Measurements from ENCODE around the gene NYNRIN. TPM values are rescaled to one million over a fixed set of nuclear protein-coding genes. Genes with fewer than 3 reads are reported as not detected.

Gene NYNRIN
- total and polyA plus RNA-seq, 12 donors: 3.6 to 9.0 (median 6.4) TPM

DNA sequence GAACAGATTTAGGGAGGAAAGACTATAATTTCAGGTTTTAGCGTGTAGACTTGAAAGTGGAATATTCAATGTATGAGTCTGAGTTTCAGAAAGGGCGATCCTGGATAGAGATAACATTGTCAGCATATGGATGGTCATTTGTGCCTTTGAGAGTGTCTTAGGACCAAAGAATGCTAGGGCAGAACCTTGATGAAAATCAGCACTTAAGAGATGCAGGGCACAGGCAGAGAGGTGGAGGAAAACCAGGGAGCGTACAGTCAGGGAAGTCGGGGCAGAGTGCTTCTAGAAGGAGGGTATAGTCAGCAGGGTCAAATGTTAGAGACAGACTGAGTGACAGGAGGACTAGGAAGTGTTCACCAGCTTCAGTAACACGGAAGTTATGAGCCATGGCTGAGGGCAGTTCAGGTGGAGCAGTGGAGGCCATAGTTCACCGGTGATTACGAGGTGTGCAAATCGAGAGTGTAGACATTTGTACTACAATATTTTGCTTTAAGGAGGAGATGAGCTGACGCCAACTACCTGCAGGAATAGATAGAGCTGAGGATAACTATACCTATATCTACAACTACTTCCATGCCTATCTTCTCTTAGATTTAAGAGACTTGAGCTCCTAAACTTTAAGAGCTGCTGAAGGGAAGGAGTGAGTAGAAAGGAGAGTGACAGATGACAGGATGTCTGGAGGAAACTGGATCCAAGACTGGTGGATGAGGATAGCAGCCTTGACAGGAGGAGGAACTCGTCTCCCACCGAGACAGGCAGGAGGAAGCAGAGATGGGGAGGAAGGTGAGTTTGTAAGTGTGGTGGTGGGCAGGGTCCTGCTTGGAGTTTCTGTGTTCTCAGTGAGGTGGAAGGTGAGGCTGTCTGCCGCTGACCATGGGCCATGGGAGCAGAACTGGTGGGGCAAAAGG, 24.1 kb downstream of the NYNRIN start:
- no peak for ATAC-seq
- no peak overlapping the region for H3K27ac ChIP-seq

DNA sequence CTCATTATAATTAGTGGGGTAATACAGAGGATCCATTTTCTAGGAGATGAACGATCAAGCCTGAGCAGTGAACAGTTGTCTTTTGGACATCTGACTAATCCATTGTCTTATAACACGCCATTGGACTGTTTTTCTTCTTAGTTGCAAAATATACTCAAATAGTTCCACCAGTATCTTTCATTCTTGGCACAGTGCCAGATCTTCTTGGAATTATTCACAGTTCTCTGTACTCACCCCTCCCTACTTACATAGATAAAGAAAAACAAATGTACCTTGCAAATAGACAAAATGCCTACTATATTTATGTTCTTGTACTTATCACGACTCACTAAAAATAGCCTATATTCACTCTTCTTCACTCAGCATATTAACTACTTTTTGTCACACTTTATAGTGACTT, 26.9 kb downstream of the NYNRIN start:
- no peak overlapping the region for H3K4me3 ChIP-seq
- 21 to 32% methylated on average over 3 of the region's 3 CpGs for WGBS, 2 donors
- no peak for ATAC-seq

More for the DNA sequence above, 24.1 kb downstream of the NYNRIN start:
- H3K27me3 ChIP-seq: peaks cover 0 to 9% (median 0%) of the 10 kb centered on the region in 7 donors
- H3K9me3 ChIP-seq: no peaks in the 10 kb centered on the region
- no peaks in the 10 kb centered on the region for H3K36me3 ChIP-seq
- no peak overlapping the region for H3K4me3 ChIP-seq
- intact Hi-C loops (cut with DNase I): no loop called here
- TF ChIP-seq, protein P1, sequence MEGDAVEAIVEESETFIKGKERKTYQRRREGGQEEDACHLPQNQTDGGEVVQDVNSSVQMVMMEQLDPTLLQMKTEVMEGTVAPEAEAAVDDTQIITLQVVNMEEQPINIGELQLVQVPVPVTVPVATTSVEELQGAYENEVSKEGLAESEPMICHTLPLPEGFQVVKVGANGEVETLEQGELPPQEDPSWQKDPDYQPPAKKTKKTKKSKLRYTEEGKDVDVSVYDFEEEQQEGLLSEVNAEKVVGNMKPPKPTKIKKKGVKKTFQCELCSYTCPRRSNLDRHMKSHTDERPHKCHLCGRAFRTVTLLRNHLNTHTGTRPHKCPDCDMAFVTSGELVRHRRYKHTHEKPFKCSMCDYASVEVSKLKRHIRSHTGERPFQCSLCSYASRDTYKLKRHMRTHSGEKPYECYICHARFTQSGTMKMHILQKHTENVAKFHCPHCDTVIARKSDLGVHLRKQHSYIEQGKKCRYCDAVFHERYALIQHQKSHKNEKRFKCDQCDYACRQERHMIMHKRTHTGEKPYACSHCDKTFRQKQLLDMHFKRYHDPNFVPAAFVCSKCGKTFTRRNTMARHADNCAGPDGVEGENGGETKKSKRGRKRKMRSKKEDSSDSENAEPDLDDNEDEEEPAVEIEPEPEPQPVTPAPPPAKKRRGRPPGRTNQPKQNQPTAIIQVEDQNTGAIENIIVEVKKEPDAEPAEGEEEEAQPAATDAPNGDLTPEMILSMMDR (IDR thresholded peaks at IDR 0.05): no peak
- 78 to 79% methylated on average over 12 of the region's 12 CpGs for WGBS, 2 donors
- DNase-seq: no peak
- H3K4me1 ChIP-seq: peaks cover 5 to 31% (median 21%) of the 10 kb centered on the region in 9 donors

DNA sequence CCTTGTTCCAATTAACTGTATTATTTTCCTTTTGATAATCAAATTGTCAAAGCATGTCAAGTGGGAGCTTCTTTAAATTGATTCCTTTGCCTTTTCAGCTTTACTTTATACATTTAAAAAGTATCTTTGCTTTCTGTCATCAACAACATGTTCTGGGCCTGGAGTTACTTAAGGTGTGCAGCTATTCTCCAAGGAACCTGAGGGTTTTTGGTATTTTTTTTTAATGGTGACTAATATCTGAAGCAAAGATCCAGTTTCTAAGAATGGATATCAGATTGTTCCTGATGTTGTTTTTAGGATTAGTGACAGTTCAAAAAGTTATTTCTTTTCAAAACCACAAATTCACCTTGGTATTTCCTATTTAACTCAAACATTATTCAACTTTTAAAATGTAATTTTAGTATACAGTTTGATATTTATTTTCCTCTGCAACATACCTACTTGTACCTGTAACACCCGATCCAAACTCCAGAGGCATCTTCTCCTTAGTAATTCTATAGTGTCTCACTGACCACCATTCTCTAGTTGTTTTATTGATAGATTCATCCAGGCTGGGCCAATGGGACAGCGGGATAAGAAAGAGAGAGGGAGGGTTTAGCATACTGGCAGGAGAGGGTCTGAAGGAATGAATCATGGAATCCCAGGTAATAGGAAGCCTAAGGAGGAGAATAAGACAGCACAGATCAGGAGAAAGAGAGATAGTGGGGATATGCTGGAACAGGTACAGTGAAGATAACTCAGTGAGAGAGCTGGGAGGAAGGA, 27.5 kb downstream of the NYNRIN start:
- ATAC-seq: no peak
- intact Hi-C loops (cut with DNase I): loop anchor here in 1 of 10 donors (5.0 kb wide), 1 partner anchor 94 kb away; no protein-coding TSS in a partner anchor
- no peak overlapping the region for H3K4me3 ChIP-seq
- TF ChIP-seq, protein P1 (IDR thresholded peaks at IDR 0.05): no peak
- peaks cover 3 to 42% (median 29%) of the 10 kb centered on the region in 9 donors for H3K4me1 ChIP-seq
- DNase-seq: no peak
- H3K9me3 ChIP-seq: no peaks in the 10 kb centered on the region
- peaks cover 0 to 5% (median 0%) of the 10 kb centered on the region in 9 donors for H3K36me3 ChIP-seq
- no peaks in the 10 kb centered on the region for H3K27me3 ChIP-seq
- 88 to 89% methylated on average over 2 of the region's 2 CpGs for WGBS, 2 donors
- peak overlapping the region in 5 of 10 donors; percentile 34 to 77 (median 63) for H3K27ac ChIP-seq

More for the DNA sequence above, 26.9 kb downstream of the NYNRIN start:
- Histone ChIP-seq H3K27ac (peak overlapping the region in 8 of 10 donors; percentile 21 to 77 (median 48)), H3K36me3 (no peaks in the 10 kb centered on the region), H3K4me1 (peaks cover 0 to 36% (median 23%) of the 10 kb centered on the region in 9 donors), H3K27me3 (no peaks in the 10 kb centered on the region), H3K9me3 (no peaks in the 10 kb centered on the region)
- TF ChIP-seq, protein P1 (IDR thresholded peaks at IDR 0.05): no peak
- intact Hi-C loops (cut with DNase I): loop anchor here in 1 of 10 donors (5.0 kb wide), 1 partner anchor 93 kb away; no protein-coding TSS in a partner anchor
- no peak for DNase-seq

Measured in heart right ventricle (tissue), 16 donors.